ENCODE measurements around the gene GINS2. TPM values are rescaled to one million over a fixed set of nuclear protein-coding genes. Genes with fewer than 3 reads are reported as not detected.

Gene GINS2
- total and polyA plus RNA-seq, 2 experiments from 2014 or later, result 40.5 to 44.4 TPM

DNA sequence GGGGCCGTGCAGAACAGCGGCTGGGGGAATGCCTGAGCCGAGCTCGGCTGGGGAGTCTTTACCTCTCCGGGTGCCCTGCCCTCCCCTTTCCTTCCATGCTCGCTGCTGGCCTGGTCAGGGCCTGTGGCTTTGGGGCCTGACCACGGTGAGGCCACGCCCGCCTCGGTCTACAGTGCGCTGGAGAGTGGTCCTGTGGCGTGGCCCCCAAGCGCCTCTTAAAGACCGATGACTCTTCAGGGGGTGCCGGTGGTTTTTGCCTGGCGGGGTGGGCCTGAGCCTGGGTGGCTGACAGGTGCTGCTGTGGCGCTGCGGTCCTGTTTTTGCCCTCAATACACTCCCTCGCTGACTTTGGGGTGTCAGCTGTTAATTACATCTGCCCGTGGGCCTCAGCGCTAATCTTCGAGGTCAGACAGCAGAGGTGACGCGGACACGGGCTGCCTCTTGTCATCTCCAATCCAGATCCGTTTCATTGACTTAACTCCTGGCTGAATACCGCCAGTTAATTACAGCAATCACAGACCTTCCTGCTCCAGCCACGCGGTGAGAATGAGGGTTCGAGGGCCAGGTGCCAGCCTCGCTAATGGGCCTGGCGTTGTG, 45.9 kb downstream of the GINS2 start:
- no peaks in the 10 kb centered on the region for H3K36me3 ChIP-seq (ENCODE audit: insufficient read depth)

DNA sequence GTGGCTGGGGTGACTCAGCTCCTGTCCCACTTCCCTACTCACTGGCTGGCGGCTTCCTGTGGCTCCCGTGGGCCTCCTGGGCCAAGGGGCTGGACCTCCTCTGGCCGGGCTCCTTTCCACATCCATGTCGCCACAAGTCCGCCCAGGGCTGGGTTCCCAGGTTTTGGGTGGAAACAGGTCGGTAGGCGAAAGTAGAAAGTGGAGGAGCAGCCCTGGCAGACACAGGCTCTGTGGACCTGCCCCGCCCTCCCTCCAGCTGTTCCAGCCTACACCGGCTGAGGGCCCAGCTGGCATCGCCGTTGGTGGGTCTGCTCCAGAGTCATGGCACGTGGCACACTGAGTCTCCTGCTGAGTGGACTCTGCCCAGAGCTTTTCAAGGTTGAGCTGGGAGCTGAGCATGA, 47.0 kb downstream of the GINS2 start:
- Histone ChIP-seq H3K4me3 (no peak overlapping the region), H3K4me1 (ENCODE audit: insufficient read depth) (0 out of 2 replicates have a peak, but pooled peaks cover 4% of the 10 kb centered on the region), H3K36me3 (ENCODE audit: insufficient read depth) (no peaks in the 10 kb centered on the region), H3K9me2 (ENCODE audit: insufficient read depth) (no peaks in the 10 kb centered on the region), H2AFZ (no peak overlapping the region), H3K4me2 (no peak overlapping the region), H3K79me2 (replicated peaks; ENCODE audit: insufficient read depth) (peaks cover 91% of the 10 kb centered on the region), H3F3A (replicated peaks; ENCODE audit: low read depth) (no peaks in the 10 kb centered on the region), H3K27ac (ENCODE audit: low read depth) (no peak overlapping the region), H4K20me1 (replicated peaks; ENCODE audit: insufficient read depth) (peaks cover 23% of the 10 kb centered on the region), H3K27me3 (ENCODE audit: insufficient read depth) (no peaks in the 10 kb centered on the region)
- DNase-seq (ENCODE audit: low spot score) (no peak), ATAC-seq (no peak)
- H3K4me1 Mint-ChIP-seq, result peaks cover 9% of the 10 kb centered on the region
- H3K4me3 Mint-ChIP-seq, result no peak overlapping the region
- peaks cover 5% of the 10 kb centered on the region for H3K36me3 Mint-ChIP-seq (ENCODE audit: low read depth)
- H3K27ac Mint-ChIP-seq, result no peak overlapping the region
- no peaks in the 10 kb centered on the region for H3K9me3 Mint-ChIP-seq
- H3K27me3 Mint-ChIP-seq (ENCODE audit: insufficient read depth, low read depth, poor library complexity), result peaks cover 13% of the 10 kb centered on the region
- TF ChIP-seq, protein P1, sequence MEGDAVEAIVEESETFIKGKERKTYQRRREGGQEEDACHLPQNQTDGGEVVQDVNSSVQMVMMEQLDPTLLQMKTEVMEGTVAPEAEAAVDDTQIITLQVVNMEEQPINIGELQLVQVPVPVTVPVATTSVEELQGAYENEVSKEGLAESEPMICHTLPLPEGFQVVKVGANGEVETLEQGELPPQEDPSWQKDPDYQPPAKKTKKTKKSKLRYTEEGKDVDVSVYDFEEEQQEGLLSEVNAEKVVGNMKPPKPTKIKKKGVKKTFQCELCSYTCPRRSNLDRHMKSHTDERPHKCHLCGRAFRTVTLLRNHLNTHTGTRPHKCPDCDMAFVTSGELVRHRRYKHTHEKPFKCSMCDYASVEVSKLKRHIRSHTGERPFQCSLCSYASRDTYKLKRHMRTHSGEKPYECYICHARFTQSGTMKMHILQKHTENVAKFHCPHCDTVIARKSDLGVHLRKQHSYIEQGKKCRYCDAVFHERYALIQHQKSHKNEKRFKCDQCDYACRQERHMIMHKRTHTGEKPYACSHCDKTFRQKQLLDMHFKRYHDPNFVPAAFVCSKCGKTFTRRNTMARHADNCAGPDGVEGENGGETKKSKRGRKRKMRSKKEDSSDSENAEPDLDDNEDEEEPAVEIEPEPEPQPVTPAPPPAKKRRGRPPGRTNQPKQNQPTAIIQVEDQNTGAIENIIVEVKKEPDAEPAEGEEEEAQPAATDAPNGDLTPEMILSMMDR (conservative IDR thresholded peaks at IDR 0.05; ENCODE audit: low read depth in 2 of 2), result no peak
- TF ChIP-seq STAT1 (IDR thresholded peaks at IDR 0.05; ENCODE audit: unreplicated experiment) (no peak), POLR2AphosphoS5 (IDR thresholded peaks at IDR 0.05; ENCODE audit: low read depth) (no peak)
- TF ChIP-seq, protein P2, sequence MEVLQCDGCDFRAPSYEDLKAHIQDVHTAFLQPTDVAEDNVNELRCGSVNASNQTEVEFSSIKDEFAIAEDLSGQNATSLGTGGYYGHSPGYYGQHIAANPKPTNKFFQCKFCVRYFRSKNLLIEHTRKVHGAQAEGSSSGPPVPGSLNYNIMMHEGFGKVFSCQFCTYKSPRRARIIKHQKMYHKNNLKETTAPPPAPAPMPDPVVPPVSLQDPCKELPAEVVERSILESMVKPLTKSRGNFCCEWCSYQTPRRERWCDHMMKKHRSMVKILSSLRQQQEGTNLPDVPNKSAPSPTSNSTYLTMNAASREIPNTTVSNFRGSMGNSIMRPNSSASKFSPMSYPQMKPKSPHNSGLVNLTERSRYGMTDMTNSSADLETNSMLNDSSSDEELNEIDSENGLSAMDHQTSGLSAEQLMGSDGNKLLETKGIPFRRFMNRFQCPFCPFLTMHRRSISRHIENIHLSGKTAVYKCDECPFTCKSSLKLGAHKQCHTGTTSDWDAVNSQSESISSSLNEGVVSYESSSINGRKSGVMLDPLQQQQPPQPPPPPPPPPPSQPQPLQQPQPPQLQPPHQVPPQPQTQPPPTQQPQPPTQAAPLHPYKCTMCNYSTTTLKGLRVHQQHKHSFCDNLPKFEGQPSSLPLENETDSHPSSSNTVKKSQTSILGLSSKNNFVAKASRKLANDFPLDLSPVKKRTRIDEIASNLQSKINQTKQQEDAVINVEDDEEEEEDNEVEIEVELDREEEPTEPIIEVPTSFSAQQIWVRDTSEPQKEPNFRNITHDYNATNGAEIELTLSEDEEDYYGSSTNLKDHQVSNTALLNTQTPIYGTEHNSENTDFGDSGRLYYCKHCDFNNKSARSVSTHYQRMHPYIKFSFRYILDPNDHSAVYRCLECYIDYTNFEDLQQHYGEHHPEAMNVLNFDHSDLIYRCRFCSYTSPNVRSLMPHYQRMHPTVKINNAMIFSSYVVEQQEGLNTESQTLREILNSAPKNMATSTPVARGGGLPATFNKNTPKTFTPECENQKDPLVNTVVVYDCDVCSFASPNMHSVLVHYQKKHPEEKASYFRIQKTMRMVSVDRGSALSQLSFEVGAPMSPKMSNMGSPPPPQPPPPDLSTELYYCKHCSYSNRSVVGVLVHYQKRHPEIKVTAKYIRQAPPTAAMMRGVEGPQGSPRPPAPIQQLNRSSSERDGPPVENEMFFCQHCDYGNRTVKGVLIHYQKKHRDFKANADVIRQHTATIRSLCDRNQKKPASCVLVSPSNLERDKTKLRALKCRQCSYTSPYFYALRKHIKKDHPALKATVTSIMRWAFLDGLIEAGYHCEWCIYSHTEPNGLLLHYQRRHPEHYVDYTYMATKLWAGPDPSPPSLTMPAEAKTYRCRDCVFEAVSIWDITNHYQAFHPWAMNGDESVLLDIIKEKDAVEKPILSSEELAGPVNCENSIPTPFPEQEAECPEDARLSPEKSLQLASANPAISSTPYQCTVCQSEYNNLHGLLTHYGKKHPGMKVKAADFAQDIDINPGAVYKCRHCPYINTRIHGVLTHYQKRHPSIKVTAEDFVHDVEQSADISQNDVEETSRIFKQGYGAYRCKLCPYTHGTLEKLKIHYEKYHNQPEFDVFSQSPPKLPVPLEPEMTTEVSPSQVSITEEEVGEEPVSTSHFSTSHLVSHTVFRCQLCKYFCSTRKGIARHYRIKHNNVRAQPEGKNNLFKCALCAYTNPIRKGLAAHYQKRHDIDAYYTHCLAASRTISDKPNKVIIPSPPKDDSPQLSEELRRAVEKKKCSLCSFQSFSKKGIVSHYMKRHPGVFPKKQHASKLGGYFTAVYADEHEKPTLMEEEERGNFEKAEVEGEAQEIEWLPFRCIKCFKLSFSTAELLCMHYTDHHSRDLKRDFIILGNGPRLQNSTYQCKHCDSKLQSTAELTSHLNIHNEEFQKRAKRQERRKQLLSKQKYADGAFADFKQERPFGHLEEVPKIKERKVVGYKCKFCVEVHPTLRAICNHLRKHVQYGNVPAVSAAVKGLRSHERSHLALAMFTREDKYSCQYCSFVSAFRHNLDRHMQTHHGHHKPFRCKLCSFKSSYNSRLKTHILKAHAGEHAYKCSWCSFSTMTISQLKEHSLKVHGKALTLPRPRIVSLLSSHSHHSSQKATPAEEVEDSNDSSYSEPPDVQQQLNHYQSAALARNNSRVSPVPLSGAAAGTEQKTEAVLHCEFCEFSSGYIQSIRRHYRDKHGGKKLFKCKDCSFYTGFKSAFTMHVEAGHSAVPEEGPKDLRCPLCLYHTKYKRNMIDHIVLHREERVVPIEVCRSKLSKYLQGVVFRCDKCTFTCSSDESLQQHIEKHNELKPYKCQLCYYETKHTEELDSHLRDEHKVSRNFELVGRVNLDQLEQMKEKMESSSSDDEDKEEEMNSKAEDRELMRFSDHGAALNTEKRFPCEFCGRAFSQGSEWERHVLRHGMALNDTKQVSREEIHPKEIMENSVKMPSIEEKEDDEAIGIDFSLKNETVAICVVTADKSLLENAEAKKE (CRISPR knock-in tag; IDR thresholded peaks at IDR 0.05), result no peak

More for the DNA sequence above, 45.9 kb downstream of the GINS2 start:
- no peak for TF ChIP-seq NANOG (IDR thresholded peaks at IDR 0.05; ENCODE audit: borderline replicate concordance)
- TF ChIP-seq EZH2phosphoT487 (IDR thresholded peaks at IDR 0.05; ENCODE audit: unreplicated experiment), result no peak
- TF ChIP-seq POLR2AphosphoS5 (IDR thresholded peaks at IDR 0.05; ENCODE audit: low read depth), result no peak
- TF ChIP-seq, protein P3, sequence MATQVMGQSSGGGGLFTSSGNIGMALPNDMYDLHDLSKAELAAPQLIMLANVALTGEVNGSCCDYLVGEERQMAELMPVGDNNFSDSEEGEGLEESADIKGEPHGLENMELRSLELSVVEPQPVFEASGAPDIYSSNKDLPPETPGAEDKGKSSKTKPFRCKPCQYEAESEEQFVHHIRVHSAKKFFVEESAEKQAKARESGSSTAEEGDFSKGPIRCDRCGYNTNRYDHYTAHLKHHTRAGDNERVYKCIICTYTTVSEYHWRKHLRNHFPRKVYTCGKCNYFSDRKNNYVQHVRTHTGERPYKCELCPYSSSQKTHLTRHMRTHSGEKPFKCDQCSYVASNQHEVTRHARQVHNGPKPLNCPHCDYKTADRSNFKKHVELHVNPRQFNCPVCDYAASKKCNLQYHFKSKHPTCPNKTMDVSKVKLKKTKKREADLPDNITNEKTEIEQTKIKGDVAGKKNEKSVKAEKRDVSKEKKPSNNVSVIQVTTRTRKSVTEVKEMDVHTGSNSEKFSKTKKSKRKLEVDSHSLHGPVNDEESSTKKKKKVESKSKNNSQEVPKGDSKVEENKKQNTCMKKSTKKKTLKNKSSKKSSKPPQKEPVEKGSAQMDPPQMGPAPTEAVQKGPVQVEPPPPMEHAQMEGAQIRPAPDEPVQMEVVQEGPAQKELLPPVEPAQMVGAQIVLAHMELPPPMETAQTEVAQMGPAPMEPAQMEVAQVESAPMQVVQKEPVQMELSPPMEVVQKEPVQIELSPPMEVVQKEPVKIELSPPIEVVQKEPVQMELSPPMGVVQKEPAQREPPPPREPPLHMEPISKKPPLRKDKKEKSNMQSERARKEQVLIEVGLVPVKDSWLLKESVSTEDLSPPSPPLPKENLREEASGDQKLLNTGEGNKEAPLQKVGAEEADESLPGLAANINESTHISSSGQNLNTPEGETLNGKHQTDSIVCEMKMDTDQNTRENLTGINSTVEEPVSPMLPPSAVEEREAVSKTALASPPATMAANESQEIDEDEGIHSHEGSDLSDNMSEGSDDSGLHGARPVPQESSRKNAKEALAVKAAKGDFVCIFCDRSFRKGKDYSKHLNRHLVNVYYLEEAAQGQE (IDR thresholded peaks at IDR 0.05; ENCODE audit: unreplicated experiment), result no peak
- TF ChIP-seq JUNB (IDR thresholded peaks at IDR 0.05; ENCODE audit: unreplicated experiment), result no peak
- no peak for TF ChIP-seq ZNF114 (CRISPR knock-in tag; IDR thresholded peaks at IDR 0.05)
- Histone ChIP-seq H3K79me2 (replicated peaks; ENCODE audit: insufficient read depth) (peaks cover 85% of the 10 kb centered on the region), H3K27ac (ENCODE audit: low read depth) (no peak overlapping the region; the same call in 1 of the 2 replicates), H3K4me1 (ENCODE audit: insufficient read depth) (0 out of 2 replicates have a peak, but pooled peaks cover 4% of the 10 kb centered on the region), H3F3A (replicated peaks; ENCODE audit: low read depth) (no peaks in the 10 kb centered on the region), H3K27me3 (ENCODE audit: insufficient read depth) (no peaks in the 10 kb centered on the region), H3K4me2 (no peak overlapping the region), H3K4me3 (no peak overlapping the region), H4K20me1 (replicated peaks; ENCODE audit: insufficient read depth) (peaks cover 23% of the 10 kb centered on the region), H3K9me2 (ENCODE audit: insufficient read depth) (no peaks in the 10 kb centered on the region), H2AFZ (no peak overlapping the region)
- no peak overlapping the region for H3K4me3 Mint-ChIP-seq
- H3K36me3 Mint-ChIP-seq (ENCODE audit: low read depth), result peaks cover 5% of the 10 kb centered on the region
- peaks cover 9% of the 10 kb centered on the region for H3K4me1 Mint-ChIP-seq
- no peak overlapping the region; the same call in 1 of the 2 replicates for H3K27ac Mint-ChIP-seq
- ATAC-seq (no peak), DNase-seq (ENCODE audit: low spot score) (no peak)
- H3K9me3 Mint-ChIP-seq, result no peaks in the 10 kb centered on the region
- H3K27me3 Mint-ChIP-seq (ENCODE audit: insufficient read depth, low read depth, poor library complexity), result peaks cover 13% of the 10 kb centered on the region
